ENCODE measurements around the gene SORT1.
"Not testable (repeated sequence)": the region's sequence is repeated elsewhere in the genome, so short reads cannot be mapped to it uniquely, and the experiment has no call there.

Gene SORT1

DNA sequence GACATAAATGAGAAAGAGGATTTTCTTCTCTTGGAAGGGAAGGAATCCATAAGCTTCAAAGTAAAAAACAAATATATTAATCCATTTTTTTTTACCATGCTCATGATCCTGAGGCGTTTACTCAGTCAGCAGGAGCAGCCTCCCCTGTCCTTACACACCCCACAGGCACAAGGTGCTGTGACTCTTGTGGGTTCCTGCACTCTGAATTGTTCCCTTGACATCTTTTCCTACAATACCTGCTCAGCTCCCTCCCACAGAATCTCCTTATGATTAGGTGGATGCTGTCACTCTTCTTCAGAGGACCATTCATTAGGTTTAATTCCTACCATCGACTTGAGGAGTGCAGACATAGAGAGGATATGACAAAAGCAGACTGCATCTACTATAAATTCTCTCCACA lies 104.7 kb downstream of the SORT1 start:
- no peak for TF ChIP-seq JUND (IDR thresholded peaks at IDR 0.05; ENCODE audit: low read depth)
- in situ Hi-C loops (cut with HindIII; ENCODE audit: low pct_unique_long_range_greater_than_20kb, low sequenced_read_pairs), result no loop called here

DNA sequence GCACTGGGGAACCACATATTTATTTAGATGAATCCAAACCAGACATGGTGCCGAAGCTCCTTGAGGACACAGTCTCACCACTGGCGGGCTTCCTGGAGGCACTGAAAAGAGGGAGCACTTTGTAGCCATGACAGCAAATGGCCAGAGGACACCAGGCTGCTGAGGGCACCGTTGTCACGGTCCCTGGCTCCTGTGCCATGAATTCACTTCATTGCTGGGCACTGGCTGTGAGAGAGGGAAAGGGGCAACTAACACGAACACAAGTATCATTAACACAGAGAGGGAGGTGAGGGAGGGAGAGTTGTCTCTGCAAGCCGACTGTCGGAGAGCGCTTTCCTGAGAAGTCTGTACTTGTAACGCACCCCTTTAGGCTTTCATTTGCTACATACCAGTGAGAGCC lies 105.4 kb downstream of the SORT1 start:
- no peak for TF ChIP-seq JUND (IDR thresholded peaks at IDR 0.05; ENCODE audit: low read depth)
- DNase-seq (ENCODE audit: low read depth in 1 of 2, low spot score in 1 of 2), result no peak
- in situ Hi-C loops (cut with HindIII; ENCODE audit: low pct_unique_long_range_greater_than_20kb, low sequenced_read_pairs), result no loop called here

More for the DNA sequence above, 104.7 kb downstream of the SORT1 start:
- DNase-seq (ENCODE audit: low read depth in 1 of 2, low spot score in 1 of 2), result no peak

DNA sequence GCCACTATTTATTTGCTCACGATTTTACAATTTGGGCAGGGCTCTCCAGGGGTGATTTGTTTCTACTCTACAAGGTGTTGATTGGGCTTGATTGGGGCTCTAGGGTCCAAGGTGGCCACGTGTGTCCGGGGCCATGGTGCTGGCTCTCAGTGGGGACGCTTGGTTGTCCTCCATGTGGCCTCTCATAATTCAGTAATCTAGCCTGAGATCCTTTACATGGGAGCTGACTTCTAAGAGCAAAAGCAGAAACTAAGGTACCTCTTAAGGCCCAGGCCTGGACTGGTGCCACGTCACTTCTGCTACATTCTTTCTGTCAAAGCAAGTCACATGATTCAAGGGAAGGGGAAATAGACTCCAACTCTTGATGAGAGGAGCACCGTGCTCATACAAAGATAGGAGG lies 106.7 kb downstream of the SORT1 start:
- no peak for DNase-seq (ENCODE audit: low read depth in 1 of 2, low spot score in 1 of 2)
- in situ Hi-C loops (cut with HindIII; ENCODE audit: low pct_unique_long_range_greater_than_20kb, low sequenced_read_pairs), result no loop called here
- TF ChIP-seq JUND (IDR thresholded peaks at IDR 0.05; ENCODE audit: low read depth), result no peak

DNA sequence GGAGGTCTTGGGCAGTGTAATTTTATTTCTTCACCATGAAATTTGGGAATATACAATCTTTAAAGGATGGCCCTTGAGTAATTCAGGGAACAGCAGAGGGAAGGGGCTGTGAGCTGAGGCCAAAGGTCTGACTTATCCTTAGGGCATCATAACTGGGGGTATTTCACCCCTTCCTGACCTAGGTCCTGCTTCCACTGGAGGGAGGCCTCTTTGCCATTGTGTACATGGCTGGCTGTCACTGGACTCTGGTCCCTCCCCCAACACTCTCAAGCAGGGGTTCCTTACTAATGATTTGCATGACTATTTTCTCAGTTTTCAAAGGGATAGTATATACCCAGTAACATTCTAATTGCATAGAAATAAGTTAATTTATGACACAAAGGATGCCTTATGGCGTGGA lies 107.6 kb downstream of the SORT1 start:
- no peak for DNase-seq (ENCODE audit: low read depth in 1 of 2, low spot score in 1 of 2)
- no peak for TF ChIP-seq JUND (IDR thresholded peaks at IDR 0.05; ENCODE audit: low read depth)
- in situ Hi-C loops (cut with HindIII; ENCODE audit: low pct_unique_long_range_greater_than_20kb, low sequenced_read_pairs), result no loop called here

DNA sequence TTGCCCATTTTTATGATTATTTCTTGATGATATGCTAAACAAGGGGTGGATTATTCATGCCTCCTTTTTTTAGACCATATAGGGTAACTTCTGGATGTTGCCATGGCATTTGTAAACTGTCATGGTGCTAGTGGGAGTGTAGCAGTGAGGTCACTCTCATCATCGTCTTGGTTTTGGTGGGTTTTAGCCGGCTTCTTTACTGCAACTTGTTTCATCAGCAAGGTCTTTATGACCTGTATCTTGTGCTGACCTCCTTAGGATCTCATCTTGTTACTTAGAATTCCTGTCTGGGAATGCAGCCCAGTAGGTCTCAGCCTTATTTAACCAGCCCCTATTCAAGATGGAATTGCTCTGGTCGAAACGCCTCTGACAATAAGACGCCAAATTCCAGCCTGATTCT lies 111.0 kb downstream of the SORT1 start:
- in situ Hi-C loops (cut with HindIII; ENCODE audit: low pct_unique_long_range_greater_than_20kb, low sequenced_read_pairs); DNase-seq (ENCODE audit: low read depth in 1 of 2, low spot score in 1 of 2): not testable (repeated sequence)

DNA sequence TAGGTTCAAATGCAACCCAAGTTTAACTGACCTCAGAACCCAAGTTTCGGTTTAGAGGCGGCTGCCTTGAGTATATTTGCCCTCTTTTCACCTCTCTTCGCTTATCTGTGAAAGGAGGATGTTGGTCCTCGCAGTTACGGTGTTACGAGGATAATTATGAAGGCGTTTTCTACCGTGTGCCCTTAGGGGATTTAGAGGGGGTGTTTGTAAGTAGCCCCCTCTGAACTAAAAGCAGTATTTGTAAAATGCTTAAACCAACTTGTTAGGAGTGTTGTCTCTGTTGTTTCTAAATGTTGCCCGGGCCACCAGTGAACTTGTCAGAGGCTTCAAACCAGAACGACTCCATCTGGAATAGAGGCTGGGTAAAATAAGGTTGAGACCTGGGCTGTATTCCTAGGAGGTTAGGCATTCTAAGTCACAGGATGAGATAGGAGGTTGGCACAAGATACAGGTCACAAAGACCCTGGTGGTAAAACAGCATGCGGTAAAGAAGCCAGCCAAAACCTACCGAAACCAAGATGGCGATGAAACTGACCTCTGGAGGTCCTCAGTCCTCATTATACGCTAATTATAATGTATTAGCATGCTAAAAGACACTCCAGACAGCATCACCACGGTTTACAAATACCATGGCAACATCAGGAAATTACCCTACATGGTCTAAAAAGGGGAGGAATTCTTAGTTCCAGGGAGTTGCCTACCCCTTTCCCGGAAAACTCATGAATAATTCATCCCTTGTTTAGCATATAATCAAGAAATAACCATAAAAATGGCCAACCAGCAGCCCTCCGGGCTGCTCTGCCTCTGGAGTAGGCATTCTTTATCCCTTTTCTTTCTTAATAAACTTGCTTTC lies 113.7 kb downstream of the SORT1 start:
- DNase-seq (ENCODE audit: low read depth in 1 of 2, low spot score in 1 of 2), result no peak
- TF ChIP-seq JUND (IDR thresholded peaks at IDR 0.05; ENCODE audit: low read depth), result no peak
- in situ Hi-C loops (cut with HindIII; ENCODE audit: low pct_unique_long_range_greater_than_20kb, low sequenced_read_pairs), result no loop called here

DNA sequence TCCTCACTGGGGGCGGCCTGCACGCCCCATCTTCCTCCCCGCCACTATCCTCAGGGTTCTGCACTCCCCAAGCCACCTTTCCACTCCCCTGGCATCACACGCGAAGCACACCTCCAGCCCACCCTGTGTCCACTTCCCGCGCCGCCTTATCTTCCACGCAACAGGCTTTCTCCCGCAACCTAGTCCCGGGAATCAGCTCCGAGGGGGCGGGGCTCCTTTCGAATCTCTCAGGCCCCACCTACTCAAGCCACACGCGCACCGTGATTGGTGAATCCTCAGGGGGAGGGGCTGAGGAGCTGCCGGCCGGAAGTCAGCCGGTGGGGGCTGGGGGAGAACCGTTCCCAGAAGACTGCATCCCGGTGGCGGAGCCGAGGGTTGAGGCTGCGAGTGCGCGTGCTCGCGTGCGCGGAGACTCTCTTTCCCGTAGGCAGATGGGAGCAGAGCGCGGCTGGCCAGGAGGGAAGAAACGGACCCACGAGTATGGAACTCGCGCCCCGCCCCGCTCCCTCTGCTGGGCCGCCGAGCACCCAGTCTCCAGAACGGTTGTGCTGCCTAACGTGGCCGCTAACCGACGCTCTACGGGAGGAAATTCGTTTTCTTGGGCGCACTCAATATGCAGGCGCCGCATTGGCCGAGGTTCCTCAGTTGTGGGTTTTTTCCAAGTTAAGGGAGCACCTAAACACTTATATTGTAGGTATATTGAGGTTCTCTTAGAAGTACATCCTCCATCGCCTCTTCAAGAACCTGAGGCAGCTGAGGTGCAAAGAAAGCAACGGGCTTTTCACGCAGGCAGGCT lies 114.6 kb downstream of the SORT1 start, which contains the start of gene PSRC1:
Gene PSRC1, minus strand, starts transcription at position 194 of the 796 bp plus-strand sequence.
- DNase-seq (ENCODE audit: low read depth in 1 of 2, low spot score in 1 of 2), result peak; percentile 89 to 95
- in situ Hi-C loops (cut with HindIII; ENCODE audit: low pct_unique_long_range_greater_than_20kb, low sequenced_read_pairs), result no loop called here
- no peak for TF ChIP-seq JUND (IDR thresholded peaks at IDR 0.05; ENCODE audit: low read depth)

DNA sequence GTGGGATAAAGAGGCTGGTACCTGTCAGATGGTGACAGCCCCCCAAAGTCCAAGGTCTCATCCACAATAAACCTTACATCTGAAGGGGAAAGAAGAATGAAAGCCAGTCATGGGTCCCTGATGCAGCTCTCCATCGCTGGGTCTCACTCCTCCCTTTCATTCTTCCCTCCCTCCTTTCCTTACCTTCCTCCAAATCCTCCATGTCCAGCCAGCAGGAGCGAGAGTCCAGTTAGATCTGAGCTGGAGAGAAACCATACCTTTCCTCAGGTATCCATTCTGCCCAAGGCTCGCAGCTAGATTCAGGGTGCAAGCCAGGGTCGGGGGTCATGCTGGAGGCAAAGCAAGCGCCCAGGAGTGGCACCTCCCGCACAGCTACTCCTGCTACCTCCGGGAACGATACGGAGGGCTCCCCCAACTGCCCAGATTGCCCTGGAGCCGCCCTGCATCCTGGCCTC lies 115.2 kb downstream of the SORT1 start:
- TF ChIP-seq JUND (IDR thresholded peaks at IDR 0.05; ENCODE audit: low read depth), result no peak
- in situ Hi-C loops (cut with HindIII; ENCODE audit: low pct_unique_long_range_greater_than_20kb, low sequenced_read_pairs), result no loop called here
- no peak for DNase-seq (ENCODE audit: low read depth in 1 of 2, low spot score in 1 of 2)

DNA sequence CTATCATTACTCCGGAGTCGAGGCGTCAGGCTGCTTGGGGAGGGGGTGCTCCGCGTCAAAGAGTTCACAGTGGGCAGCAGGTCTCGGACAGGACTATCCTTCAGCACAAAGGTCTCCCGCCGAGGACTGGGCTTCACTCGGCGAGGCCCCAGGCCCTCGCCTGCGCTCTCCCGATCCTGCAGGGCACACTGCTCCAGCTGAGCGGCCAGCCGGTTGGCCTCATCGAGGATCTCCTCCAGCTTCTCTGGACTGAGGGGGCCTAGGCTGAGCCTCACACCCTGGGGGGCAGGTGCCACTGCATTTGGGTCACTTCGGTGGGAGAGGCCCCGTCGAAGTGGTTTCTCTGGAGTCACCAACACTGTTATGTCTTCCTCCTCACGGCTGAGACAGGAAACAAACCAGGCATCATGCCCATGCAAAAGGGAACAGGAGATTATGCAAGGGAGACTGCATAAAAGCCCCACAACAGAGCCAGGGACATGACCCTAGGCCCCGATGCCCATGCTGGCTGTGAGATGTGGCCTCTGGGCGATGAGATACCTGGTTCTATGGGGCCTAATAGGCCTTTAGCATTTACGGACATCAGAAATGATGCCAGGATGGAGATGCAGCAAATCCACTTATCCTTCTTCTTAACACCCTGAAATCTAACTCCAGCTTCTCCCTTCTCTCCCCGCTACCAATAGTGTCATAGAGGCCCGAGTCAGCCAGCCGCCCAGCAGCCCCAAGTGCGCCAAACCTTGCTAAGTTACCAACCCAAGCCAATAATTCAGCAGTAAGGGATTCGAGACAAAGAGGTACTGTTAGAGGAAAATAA lies 115.8 kb downstream of the SORT1 start:
- DNase-seq (ENCODE audit: low read depth in 1 of 2, low spot score in 1 of 2), result no peak
- in situ Hi-C loops (cut with HindIII; ENCODE audit: low pct_unique_long_range_greater_than_20kb, low sequenced_read_pairs), result no loop called here
- no peak for TF ChIP-seq JUND (IDR thresholded peaks at IDR 0.05; ENCODE audit: low read depth)

DNA sequence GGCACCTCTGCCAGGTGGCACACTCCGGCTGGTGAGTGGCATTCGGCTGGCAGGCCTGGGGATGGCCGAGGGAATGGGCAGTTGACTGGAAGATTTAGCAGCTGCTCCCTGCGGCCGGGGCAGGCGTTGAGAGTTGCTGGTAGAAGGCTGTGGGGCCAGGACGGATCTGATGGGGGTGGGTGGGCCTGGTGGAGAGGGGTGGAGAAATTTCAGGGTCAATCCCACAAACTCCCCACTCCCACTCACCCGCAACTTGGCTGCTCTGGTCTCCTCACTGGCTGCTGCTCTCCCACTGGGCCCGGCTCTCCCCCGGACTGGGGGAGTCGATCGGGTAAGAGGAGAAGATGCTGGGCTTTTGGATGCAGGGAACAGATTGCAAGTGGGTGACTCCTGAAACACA lies 116.9 kb downstream of the SORT1 start:
- no peak for TF ChIP-seq JUND (IDR thresholded peaks at IDR 0.05; ENCODE audit: low read depth)
- DNase-seq (ENCODE audit: low read depth in 1 of 2, low spot score in 1 of 2), result no peak
- in situ Hi-C loops (cut with HindIII; ENCODE audit: low pct_unique_long_range_greater_than_20kb, low sequenced_read_pairs), result no loop called here

DNA sequence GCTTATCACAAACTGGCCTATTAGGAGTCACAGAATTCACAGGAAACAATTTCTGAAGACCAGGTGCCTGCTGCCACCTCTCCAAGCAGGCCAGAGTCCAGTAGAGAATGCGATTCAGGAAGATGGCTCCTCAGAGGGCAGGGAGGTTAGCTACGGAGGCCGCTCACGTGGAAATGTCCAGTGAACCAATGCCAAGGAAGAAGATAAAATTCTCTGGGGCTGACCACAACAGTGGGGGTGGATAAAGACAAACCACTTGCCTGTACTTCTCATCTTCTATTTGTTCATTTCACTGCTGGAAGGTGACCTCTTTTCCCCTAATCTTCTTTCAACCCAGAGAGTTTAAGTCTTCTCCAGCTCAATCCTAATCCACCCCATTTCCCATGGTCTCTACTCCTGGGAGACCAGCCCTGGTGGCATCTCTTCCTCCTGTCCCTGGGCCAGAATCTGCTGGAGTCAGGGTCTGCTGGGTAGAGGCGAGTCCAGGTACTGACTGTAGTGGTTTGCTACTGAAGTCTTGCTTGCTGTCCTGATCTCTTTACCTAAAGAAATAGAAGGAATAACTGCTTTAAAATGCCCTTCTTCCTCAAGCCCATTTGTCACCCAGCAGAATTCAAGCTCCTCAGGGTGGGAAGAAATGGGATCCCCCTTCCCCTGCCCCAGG lies 118.0 kb downstream of the SORT1 start:
- TF ChIP-seq JUND (IDR thresholded peaks at IDR 0.05; ENCODE audit: low read depth), result no peak
- in situ Hi-C loops (cut with HindIII; ENCODE audit: low pct_unique_long_range_greater_than_20kb, low sequenced_read_pairs), result no loop called here
- no peak for DNase-seq (ENCODE audit: low read depth in 1 of 2, low spot score in 1 of 2)

Measured in T47D (cell line).